Vagina (tissue), 2 donors: ENCODE measurements around the gene DENND4A. TPM values are rescaled to one million over a fixed set of nuclear protein-coding genes. Genes with fewer than 3 reads are reported as not detected.
"Not testable (repeated sequence)": the region's sequence is repeated elsewhere in the genome, so short reads cannot be mapped to it uniquely, and the experiment has no call there.

ENCODE experiments used
- DNase-seq, 2 donors: peaks; one replicate each; pipeline ENCODE4 v3.0.0-alpha.2; 2017; ENCODE audit errors: extremely low spot score in 2 of 2
- H3K27ac ChIP-seq: fragments of 200-600 bp; sonication (generic); one replicate; pipeline ENCODE4 v1.5.1; 2019
- H3K27me3 ChIP-seq: fragments of 200-600 bp; sonication (generic); one replicate; pipeline ENCODE4 v1.5.1; 2019
- H3K36me3 ChIP-seq, 2 donors: fragments of 200-600 bp; sonication (generic); one replicate each; pipeline ENCODE4 v1.5.1; 2017 to 2019
- H3K4me1 ChIP-seq: fragments of 200-600 bp; sonication (generic); one replicate; pipeline ENCODE4 v1.5.1; 2019
- H3K4me3 ChIP-seq, 2 donors: fragments of 200-600 bp; sonication (generic); 1 replicate in 1 of 2; 2 replicates in 1 of 2; pipeline ENCODE4 v1.5.1; 2016 to 2019
- H3K9me3 ChIP-seq: fragments of 200-600 bp; sonication (generic); one replicate; pipeline ENCODE4 v1.5.1; 2019
- POLR2A ChIP-seq, 2 donors: fragments of 450-650 bp; IDR thresholded peaks; one replicate each; pipeline ENCODE4 v1.6.1; 2017; ENCODE audit warnings: antibody characterized with exemption in 2 of 2, mild to moderate bottlenecking in 2 of 2, moderate library complexity in 2 of 2
- POLR2AphosphoS5 ChIP-seq, 2 donors: sonication (generic); formaldehyde crosslinking; IDR thresholded peaks; one replicate each; pipeline ENCODE4 v1.9.0; 2017; ENCODE audit warnings: antibody characterized with exemption in 2 of 2, mild to moderate bottlenecking in 2 of 2, low read depth in 1 of 2; ENCODE audit not compliant: insufficient read depth in 1 of 2
- intact Hi-C: fragments of 100-400 bp; cut with DNase I; formaldehyde crosslinking; loops from one replicate; pipeline ENCODE4 v1.15.1; 2023
- total RNA-seq: library from RNA; depleted of rRNA; stranded (reverse); fragments of >200 nt; gene quantifications from one replicate; pipeline ENCODE4 v1.2.3, GENCODE V29; 2016
- TF ChIP-seq, protein P1 (sequence below), 3 experiments: fragments of 450-650 bp in 2 of 3; fragments of 200-600 bp in 1 of 3; sonication (generic) in 1 of 3; IDR thresholded peaks; one replicate each; pipeline ENCODE4 v1.5.1; 2017 to 2019; ENCODE audit warnings: antibody characterized with exemption in 3 of 3, mild to moderate bottlenecking in 2 of 3, moderate library complexity in 2 of 3

DENND4A gene
- total RNA-seq, 1 donor from 2014 or later = 28.7 TPM

DNA sequence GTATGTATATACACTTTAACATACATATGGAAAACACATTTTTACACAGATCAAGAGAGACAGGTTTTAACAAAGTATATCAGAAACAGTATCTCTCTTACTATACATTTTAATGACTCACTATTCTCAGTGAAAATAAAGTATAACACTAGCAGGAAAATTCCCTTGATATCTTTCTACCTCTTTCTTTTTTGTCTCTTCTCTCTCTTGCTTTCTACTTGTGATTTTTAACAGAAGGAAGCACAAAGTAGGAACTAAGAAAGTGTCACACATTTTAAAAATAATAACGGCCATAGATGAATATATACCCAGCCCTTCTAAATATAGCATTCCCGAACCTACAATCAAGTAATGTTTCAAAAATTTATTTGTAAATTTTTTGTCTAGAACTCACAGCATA, 4.8 kb downstream of the DENND4A start:
- intact Hi-C loops = loop anchor here (5.0 kb wide), 1 partner anchor 90 kb away; no protein-coding TSS in a partner anchor
- no peaks in the 10 kb centered on the region for H3K9me3 ChIP-seq
- H3K27ac ChIP-seq = no peak overlapping the region
- H3K27me3 ChIP-seq = no peaks in the 10 kb centered on the region
- H3K36me3 ChIP-seq = no peaks in the 10 kb centered on the region
- DNase-seq = no peak
- TF ChIP-seq POLR2AphosphoS5 (IDR thresholded peaks at IDR 0.05; ENCODE audit: insufficient read depth in 1 of 2, low read depth in 1 of 2) = no peak
- no peak for TF ChIP-seq POLR2A (IDR thresholded peaks at IDR 0.05)
- TF ChIP-seq, protein P1, sequence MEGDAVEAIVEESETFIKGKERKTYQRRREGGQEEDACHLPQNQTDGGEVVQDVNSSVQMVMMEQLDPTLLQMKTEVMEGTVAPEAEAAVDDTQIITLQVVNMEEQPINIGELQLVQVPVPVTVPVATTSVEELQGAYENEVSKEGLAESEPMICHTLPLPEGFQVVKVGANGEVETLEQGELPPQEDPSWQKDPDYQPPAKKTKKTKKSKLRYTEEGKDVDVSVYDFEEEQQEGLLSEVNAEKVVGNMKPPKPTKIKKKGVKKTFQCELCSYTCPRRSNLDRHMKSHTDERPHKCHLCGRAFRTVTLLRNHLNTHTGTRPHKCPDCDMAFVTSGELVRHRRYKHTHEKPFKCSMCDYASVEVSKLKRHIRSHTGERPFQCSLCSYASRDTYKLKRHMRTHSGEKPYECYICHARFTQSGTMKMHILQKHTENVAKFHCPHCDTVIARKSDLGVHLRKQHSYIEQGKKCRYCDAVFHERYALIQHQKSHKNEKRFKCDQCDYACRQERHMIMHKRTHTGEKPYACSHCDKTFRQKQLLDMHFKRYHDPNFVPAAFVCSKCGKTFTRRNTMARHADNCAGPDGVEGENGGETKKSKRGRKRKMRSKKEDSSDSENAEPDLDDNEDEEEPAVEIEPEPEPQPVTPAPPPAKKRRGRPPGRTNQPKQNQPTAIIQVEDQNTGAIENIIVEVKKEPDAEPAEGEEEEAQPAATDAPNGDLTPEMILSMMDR (IDR thresholded peaks at IDR 0.05) = no peak
- no peak overlapping the region for H3K4me3 ChIP-seq
- H3K4me1 ChIP-seq = peaks cover 30% of the 10 kb centered on the region

DNA sequence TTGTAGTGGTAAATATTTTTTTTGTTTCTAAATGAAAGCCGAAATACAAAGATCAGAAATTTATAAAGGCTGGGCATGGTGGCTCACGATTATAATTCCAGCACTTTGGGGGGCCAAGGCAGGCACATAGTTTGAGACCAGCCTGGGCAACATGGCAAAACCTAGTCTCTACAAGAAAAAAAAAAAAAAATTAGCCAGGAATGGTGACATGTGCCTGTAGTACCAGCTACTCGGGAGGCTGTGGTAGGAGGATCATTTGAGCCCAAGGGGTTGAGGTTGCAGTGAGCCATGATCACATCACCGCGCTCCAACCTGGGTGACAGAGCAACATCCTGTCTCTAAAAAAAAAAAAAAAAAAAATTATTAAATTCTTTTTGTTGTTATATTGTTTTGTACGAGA, 6.9 kb downstream of the DENND4A start:
- Histone ChIP-seq H3K36me3 (no peaks in the 10 kb centered on the region), H3K27me3 (no peaks in the 10 kb centered on the region), H3K4me1 (peaks cover 28% of the 10 kb centered on the region), H3K9me3 (no peaks in the 10 kb centered on the region), H3K27ac (no peak overlapping the region), H3K4me3 (no peak overlapping the region)
- intact Hi-C loops = loop anchor here (5.0 kb wide), 1 partner anchor 92 kb away; no protein-coding TSS in a partner anchor
- TF ChIP-seq, protein P1 (IDR thresholded peaks at IDR 0.05) = no peak
- TF ChIP-seq POLR2AphosphoS5 (IDR thresholded peaks at IDR 0.05; ENCODE audit: insufficient read depth in 1 of 2, low read depth in 1 of 2) (no peak), POLR2A (IDR thresholded peaks at IDR 0.05) (no peak)
- DNase-seq = no peak

DNA sequence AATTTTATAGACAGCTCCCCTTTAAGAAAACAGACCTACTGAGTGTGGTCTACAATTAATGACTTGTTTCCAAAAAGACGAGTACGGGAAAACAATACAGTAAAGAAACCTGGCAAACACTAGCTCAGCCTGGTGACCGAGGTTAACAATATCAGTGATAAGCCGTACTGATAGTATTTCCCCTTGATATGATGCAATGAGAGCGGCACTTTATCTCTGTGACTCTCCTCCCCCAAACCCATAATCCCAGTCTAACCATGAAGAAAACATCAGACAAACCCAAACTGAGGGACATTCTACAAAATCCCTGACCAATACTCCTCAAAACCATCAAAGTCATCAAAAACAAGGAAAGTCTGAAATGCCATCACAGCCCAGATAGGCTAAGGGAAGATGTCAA, 8.2 kb downstream of the DENND4A start:
- Histone ChIP-seq H3K27ac (no peak overlapping the region), H3K27me3 (no peaks in the 10 kb centered on the region), H3K9me3 (no peaks in the 10 kb centered on the region), H3K4me1 (peaks cover 16% of the 10 kb centered on the region), H3K4me3 (no peak overlapping the region), H3K36me3 (no peaks in the 10 kb centered on the region)
- TF ChIP-seq POLR2A (IDR thresholded peaks at IDR 0.05) (no peak), POLR2AphosphoS5 (IDR thresholded peaks at IDR 0.05; ENCODE audit: insufficient read depth in 1 of 2, low read depth in 1 of 2) (no peak)
- TF ChIP-seq, protein P1 (IDR thresholded peaks at IDR 0.05) = no peak
- no peak for DNase-seq
- intact Hi-C loops = no loop called here

DNA sequence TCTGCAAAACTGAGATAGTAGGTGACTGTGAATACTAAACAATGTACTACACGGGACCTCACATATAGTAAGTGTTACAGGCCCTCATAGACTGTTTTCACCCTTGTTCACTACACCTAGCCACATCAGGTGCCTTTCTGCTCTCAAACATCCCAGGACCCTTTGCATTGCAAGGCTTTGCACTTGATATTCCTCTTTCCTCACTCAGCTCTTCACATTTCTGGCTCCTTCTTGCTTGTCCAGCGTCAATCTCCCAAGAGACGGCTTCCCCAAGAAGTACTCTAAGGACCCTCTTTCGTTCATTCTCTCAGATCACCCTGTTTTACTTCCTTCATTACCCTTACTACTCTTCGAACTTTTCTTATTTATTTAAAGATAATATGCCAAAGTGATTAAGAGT, 10.0 kb downstream of the DENND4A start:
- no peak overlapping the region for H3K4me3 ChIP-seq
- peaks cover 14% of the 10 kb centered on the region for H3K4me1 ChIP-seq
- no peak for DNase-seq
- intact Hi-C loops = no loop called here
- no peaks in the 10 kb centered on the region for H3K36me3 ChIP-seq
- no peaks in the 10 kb centered on the region for H3K9me3 ChIP-seq
- no peaks in the 10 kb centered on the region for H3K27me3 ChIP-seq
- TF ChIP-seq POLR2AphosphoS5 (IDR thresholded peaks at IDR 0.05; ENCODE audit: insufficient read depth in 1 of 2, low read depth in 1 of 2) = no peak
- TF ChIP-seq, protein P1 (IDR thresholded peaks at IDR 0.05) = no peak
- TF ChIP-seq POLR2A (IDR thresholded peaks at IDR 0.05) = no peak
- no peak overlapping the region for H3K27ac ChIP-seq

DNA sequence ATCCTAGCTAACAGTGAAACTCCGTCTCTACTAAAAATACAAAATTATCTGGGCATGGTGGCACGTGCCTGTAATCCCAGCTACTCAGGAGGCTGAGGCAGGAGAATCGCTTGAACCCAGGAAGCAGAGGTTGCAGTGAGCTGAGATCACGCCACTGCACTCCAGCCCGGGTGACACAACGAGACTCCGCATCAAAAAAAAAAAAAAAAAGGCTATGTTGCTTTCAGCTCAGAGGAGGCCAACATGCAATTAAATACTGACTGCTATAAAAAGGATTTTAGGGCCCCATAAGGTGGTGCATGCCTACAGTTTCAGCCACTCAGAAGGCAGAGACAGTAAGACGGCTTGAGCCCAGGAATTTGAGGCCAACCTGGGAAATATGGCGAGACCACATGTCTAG, 13.4 kb downstream of the DENND4A start:
- H3K27me3 ChIP-seq, H3K4me3 ChIP-seq, H3K27ac ChIP-seq, intact Hi-C loops, DNase-seq, H3K36me3 ChIP-seq, H3K9me3 ChIP-seq: not testable (repeated sequence)
- peaks cover 14% of the 10 kb centered on the region for H3K4me1 ChIP-seq
